Measurements from ENCODE around the gene SPPL2C.

The SPPL2C gene

DNA sequence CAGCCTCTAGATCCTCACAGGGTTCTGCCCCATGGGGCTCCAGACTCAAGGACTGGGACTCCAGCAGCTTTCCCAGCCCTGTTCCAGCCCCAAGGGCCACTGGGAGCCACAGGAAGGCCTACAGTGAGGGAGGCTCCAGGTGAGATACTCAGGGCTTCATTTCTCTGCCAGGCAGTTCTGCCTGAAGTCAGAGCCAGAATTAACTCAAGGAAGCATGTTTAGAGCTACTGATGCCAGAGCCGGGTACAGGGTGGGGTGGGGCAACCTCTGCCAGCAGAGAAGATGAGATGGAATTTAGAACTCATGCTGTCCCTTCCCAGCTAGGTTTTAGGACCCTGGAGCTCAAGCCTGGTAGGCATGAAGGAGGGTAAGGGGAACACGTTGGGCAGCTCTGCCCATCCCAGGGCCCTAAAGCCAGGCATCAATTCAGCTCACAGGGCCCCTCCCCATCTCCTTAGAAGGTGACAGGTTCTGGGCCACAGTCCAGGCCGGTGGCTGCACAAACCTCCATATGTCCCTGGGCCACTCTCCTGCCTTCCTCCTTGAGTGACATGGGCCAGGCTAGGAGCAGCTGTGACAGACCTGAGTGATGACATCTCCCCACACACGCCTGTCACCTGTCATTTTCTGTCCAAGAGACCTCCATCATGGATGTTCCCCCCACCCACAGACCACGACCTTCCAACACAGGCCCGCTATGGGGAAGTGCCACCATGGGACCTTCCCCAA is 24.5 kb upstream of the SPPL2C start:
- H4K20me1 ChIP-seq (ENCODE audit: insufficient read depth) = no peaks in the 10 kb centered on the region
- peaks cover 50% of the 10 kb centered on the region for H3K27me3 ChIP-seq (ENCODE audit: insufficient read depth, low read depth)
- no peak overlapping the region for H3K27ac ChIP-seq
- no peak overlapping the region for H3K9ac ChIP-seq
- no peak overlapping the region for H3K4me3 ChIP-seq (IDR thresholded peaks at IDR 0.05; ENCODE audit: insufficient read depth, low read depth, low read length)
- no peaks in the 10 kb centered on the region for H3K79me2 ChIP-seq (ENCODE audit: insufficient read depth, low read depth)
- no peaks in the 10 kb centered on the region for H3K36me3 ChIP-seq (ENCODE audit: insufficient read depth)
- H2AFZ ChIP-seq (ENCODE audit: low read depth) = no peak overlapping the region
- TF ChIP-seq, protein P1, sequence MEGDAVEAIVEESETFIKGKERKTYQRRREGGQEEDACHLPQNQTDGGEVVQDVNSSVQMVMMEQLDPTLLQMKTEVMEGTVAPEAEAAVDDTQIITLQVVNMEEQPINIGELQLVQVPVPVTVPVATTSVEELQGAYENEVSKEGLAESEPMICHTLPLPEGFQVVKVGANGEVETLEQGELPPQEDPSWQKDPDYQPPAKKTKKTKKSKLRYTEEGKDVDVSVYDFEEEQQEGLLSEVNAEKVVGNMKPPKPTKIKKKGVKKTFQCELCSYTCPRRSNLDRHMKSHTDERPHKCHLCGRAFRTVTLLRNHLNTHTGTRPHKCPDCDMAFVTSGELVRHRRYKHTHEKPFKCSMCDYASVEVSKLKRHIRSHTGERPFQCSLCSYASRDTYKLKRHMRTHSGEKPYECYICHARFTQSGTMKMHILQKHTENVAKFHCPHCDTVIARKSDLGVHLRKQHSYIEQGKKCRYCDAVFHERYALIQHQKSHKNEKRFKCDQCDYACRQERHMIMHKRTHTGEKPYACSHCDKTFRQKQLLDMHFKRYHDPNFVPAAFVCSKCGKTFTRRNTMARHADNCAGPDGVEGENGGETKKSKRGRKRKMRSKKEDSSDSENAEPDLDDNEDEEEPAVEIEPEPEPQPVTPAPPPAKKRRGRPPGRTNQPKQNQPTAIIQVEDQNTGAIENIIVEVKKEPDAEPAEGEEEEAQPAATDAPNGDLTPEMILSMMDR (conservative IDR thresholded peaks at IDR 0.05; ENCODE audit: low read depth, low read length) = no peak
- no peak overlapping the region for H3K4me2 ChIP-seq
- H3K4me1 ChIP-seq (ENCODE audit: low read depth, poor library complexity, severe bottlenecking) = no peaks in the 10 kb centered on the region

- Histone ChIP-seq H4K20me1 (ENCODE audit: insufficient read depth) (no peaks in the 10 kb centered on the region), H3K27ac (no peak overlapping the region), H2AFZ (ENCODE audit: low read depth) (no peak overlapping the region), H3K27me3 (ENCODE audit: insufficient read depth, low read depth) (peaks cover 59% of the 10 kb centered on the region), H3K4me2 (no peak overlapping the region), H3K9ac (no peak overlapping the region), H3K36me3 (ENCODE audit: insufficient read depth) (no peaks in the 10 kb centered on the region), H3K79me2 (ENCODE audit: insufficient read depth, low read depth) (no peaks in the 10 kb centered on the region), H3K4me3 (IDR thresholded peaks at IDR 0.05; ENCODE audit: insufficient read depth, low read depth, low read length) (no peak overlapping the region), H3K4me1 (ENCODE audit: low read depth, poor library complexity, severe bottlenecking) (no peaks in the 10 kb centered on the region)
- TF ChIP-seq, protein P1 (conservative IDR thresholded peaks at IDR 0.05; ENCODE audit: low read depth, low read length) = no peak
These were observed 23.5 kb upstream of the SPPL2C start for GRCh38 chr17:45821147-45821546.

DNA sequence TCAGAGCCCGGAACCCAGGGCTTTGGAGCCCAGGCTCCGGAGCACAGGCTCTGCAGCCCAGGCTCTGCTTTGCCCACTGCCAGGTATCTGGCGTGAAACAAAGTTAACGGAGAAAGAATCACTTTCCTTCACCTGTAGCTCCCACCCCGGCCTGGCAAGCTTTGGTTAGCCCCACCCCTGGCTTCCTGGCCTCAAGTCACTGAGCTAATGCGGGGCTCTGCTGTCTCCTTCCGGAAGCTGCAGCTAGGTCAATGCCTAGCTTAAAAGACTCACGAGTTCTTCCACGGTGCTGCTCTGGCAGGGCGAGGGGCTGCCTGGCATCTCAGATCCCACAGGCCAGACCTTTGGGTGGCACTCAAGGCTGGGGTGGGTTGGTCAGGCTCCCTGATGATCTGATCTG is 21.1 kb upstream of the SPPL2C start:
- Histone ChIP-seq H3K79me2 (ENCODE audit: insufficient read depth, low read depth) (no peaks in the 10 kb centered on the region), H3K36me3 (ENCODE audit: insufficient read depth) (no peaks in the 10 kb centered on the region), H3K4me2 (no peak overlapping the region), H4K20me1 (ENCODE audit: insufficient read depth) (no peaks in the 10 kb centered on the region), H3K27me3 (ENCODE audit: insufficient read depth, low read depth) (peaks cover 82% of the 10 kb centered on the region), H3K4me3 (IDR thresholded peaks at IDR 0.05; ENCODE audit: insufficient read depth, low read depth, low read length) (no peak overlapping the region), H3K27ac (no peak overlapping the region), H3K4me1 (ENCODE audit: low read depth, poor library complexity, severe bottlenecking) (no peaks in the 10 kb centered on the region), H3K9ac (no peak overlapping the region), H2AFZ (ENCODE audit: low read depth) (no peak overlapping the region)
- TF ChIP-seq, protein P1 (conservative IDR thresholded peaks at IDR 0.05; ENCODE audit: low read depth, low read length) = no peak

GRCh38 chr17:45824475-45824874 is 20.2 kb upstream of the SPPL2C start:
- H3K27me3 ChIP-seq (ENCODE audit: insufficient read depth, low read depth) = peaks cover 90% of the 10 kb centered on the region
- TF ChIP-seq, protein P1 (conservative IDR thresholded peaks at IDR 0.05; ENCODE audit: low read depth, low read length) = no peak

More at GRCh38 chr17:45824475-45824874, 20.2 kb upstream of the SPPL2C start:
- Histone ChIP-seq H3K36me3 (ENCODE audit: insufficient read depth) (no peaks in the 10 kb centered on the region), H3K4me1 (ENCODE audit: low read depth, poor library complexity, severe bottlenecking) (no peaks in the 10 kb centered on the region), H3K4me2 (no peak overlapping the region), H3K4me3 (IDR thresholded peaks at IDR 0.05; ENCODE audit: insufficient read depth, low read depth, low read length) (no peak overlapping the region), H3K27ac (no peak overlapping the region), H4K20me1 (ENCODE audit: insufficient read depth) (no peaks in the 10 kb centered on the region), H2AFZ (ENCODE audit: low read depth) (no peak overlapping the region), H3K9ac (no peak overlapping the region), H3K79me2 (ENCODE audit: insufficient read depth, low read depth) (no peaks in the 10 kb centered on the region)

All from KMS-11 (cell line).